Measurements from ENCODE around the gene COX7A1. TPM values are rescaled to one million over a fixed set of nuclear protein-coding genes. Genes with fewer than 3 reads are reported as not detected.
A peak's percentile ranks its signal among the peaks of the same experiment; 100 is the strongest.

The COX7A1 gene
- total RNA-seq, 1 donor from 2014 or later = not detected

DNA sequence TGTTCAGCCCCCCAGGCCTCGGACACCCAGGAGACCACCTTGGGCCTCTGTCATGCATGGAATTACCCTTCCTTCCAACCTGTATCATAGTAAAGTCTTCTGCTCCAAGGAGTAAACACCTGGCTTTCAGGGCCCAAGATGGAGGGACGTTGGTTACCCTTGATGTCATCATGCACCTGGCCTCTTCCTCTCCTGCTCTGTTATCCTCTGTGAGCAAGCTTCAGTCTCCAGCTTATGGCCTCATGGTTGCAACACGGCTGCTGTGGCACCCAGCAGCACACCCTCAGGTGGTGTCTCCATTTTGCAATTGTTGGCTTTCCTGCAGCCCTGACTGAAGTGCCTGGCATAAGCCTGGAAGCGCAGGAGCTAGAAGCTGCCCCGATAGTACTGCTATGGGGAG, 45.3 kb downstream of the COX7A1 start:
- Mint-ChIP-seq H3K4me1 (ENCODE audit: low read depth) (no peaks in the 10 kb centered on the region), H3K27ac (no peak overlapping the region), H3K36me3 (ENCODE audit: insufficient read depth) (peaks cover 2% of the 10 kb centered on the region), H3K27me3 (no peaks in the 10 kb centered on the region), H3K4me3 (ENCODE audit: low read depth) (no peak overlapping the region), H3K9me3 (ENCODE audit: low read depth) (no peaks in the 10 kb centered on the region)
- no peak for TF ChIP-seq CTCF (IDR thresholded peaks at IDR 0.05; ENCODE audit: unreplicated experiment)
- no peak for DNase-seq (ENCODE audit: low spot score, unreplicated experiment)

DNA sequence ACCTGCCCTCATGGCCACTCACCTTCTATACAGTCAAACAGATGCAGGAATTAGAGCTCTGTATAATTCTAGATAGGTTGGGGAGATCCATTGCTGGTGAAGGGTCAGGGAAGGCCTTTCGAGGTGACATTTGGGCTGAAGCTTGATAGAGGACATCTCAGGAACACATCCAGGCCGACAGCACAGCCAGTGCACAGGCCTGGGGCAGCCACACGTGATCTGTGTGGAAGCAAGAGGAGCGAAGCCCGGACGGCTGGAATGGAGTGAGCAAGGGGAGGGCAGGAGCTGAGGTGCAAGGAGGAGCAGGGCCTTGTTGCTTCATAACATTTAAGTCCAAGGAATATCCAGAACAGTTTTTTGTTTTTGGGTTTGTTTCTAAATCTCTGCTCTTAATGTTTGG, 45.8 kb downstream of the COX7A1 start:
- peak overlapping the region; percentile 87 for H3K27ac Mint-ChIP-seq

DNA sequence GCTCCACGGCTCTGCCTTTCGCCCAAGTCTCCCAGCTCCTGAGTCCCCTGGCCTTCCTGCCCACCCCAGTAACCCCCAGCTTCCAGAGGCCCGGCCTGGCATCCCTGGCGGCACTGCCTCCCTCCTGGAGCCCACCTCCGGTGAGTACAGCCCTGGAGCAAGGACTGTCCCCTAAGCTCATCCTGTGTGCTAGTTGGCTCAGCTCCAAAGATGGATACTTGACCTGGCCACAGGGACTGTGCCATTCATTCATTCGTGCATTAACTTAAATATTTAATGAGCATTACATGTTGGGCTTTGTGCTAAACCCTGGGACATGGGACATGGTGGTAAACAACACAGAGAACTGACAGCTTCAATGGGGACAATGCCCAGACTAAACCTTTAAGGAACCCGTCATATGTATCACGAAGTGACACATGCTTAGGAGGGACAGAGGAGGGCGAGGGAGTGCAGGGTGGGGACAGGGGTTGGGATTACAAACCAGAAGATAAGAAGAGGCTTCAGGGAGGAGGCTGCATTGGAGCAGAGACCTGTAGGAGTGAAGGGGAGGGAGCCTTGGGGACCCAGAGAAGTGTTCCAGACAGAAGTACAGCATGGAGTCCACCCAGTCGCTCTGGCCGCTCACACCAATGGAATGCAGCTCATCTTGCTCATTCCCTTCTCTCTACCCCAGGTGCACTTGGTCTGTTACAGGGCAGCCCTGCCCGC, 48.2 kb downstream of the COX7A1 start:
- Mint-ChIP-seq H3K36me3 (ENCODE audit: insufficient read depth) (peaks cover 2% of the 10 kb centered on the region), H3K27me3 (no peaks in the 10 kb centered on the region)

More for the DNA sequence above, 45.8 kb downstream of the COX7A1 start:
- TF ChIP-seq CTCF (IDR thresholded peaks at IDR 0.05; ENCODE audit: unreplicated experiment) = no peak
- no peaks in the 10 kb centered on the region for H3K9me3 Mint-ChIP-seq (ENCODE audit: low read depth)
- no peaks in the 10 kb centered on the region for H3K27me3 Mint-ChIP-seq
- no peak overlapping the region for H3K4me3 Mint-ChIP-seq (ENCODE audit: low read depth)
- peaks cover 2% of the 10 kb centered on the region for H3K36me3 Mint-ChIP-seq (ENCODE audit: insufficient read depth)
- no peak for DNase-seq (ENCODE audit: low spot score, unreplicated experiment)
- H3K4me1 Mint-ChIP-seq (ENCODE audit: low read depth) = no peaks in the 10 kb centered on the region

GRCh38 chr19:36103040-36103626, 49.1 kb downstream of the COX7A1 start:
- H3K36me3 Mint-ChIP-seq (ENCODE audit: insufficient read depth) = peaks cover 2% of the 10 kb centered on the region
- H3K4me3 Mint-ChIP-seq (ENCODE audit: low read depth) = no peak overlapping the region
- no peaks in the 10 kb centered on the region for H3K27me3 Mint-ChIP-seq
- no peaks in the 10 kb centered on the region for H3K9me3 Mint-ChIP-seq (ENCODE audit: low read depth)
- no peaks in the 10 kb centered on the region for H3K4me1 Mint-ChIP-seq (ENCODE audit: low read depth)
- DNase-seq (ENCODE audit: low spot score, unreplicated experiment) = no peak
- no peak overlapping the region for H3K27ac Mint-ChIP-seq
- no peak for TF ChIP-seq CTCF (IDR thresholded peaks at IDR 0.05; ENCODE audit: unreplicated experiment)

More for the DNA sequence above, 48.2 kb downstream of the COX7A1 start:
- no peak for TF ChIP-seq CTCF (IDR thresholded peaks at IDR 0.05; ENCODE audit: unreplicated experiment)
- Mint-ChIP-seq H3K27ac (no peak overlapping the region), H3K4me1 (ENCODE audit: low read depth) (no peaks in the 10 kb centered on the region), H3K9me3 (ENCODE audit: low read depth) (no peaks in the 10 kb centered on the region), H3K4me3 (ENCODE audit: low read depth) (no peak overlapping the region)
- no peak for DNase-seq (ENCODE audit: low spot score, unreplicated experiment)

GRCh38 chr19:36101550-36102327, 50.5 kb downstream of the COX7A1 start:
- no peak for TF ChIP-seq CTCF (IDR thresholded peaks at IDR 0.05; ENCODE audit: unreplicated experiment)
- no peak overlapping the region for H3K4me3 Mint-ChIP-seq (ENCODE audit: low read depth)
- no peak overlapping the region for H3K27ac Mint-ChIP-seq
- H3K27me3 Mint-ChIP-seq = no peaks in the 10 kb centered on the region
- H3K36me3 Mint-ChIP-seq (ENCODE audit: insufficient read depth) = peaks cover 2% of the 10 kb centered on the region
- H3K4me1 Mint-ChIP-seq (ENCODE audit: low read depth) = no peaks in the 10 kb centered on the region
- no peak for DNase-seq (ENCODE audit: low spot score, unreplicated experiment)
- no peaks in the 10 kb centered on the region for H3K9me3 Mint-ChIP-seq (ENCODE audit: low read depth)

All from progenitor cell of endocrine pancreas (in vitro differentiated cells).